Upper lobe of left lung (tissue), 6 donors: ENCODE results near the gene SERINC5. TPM values are rescaled to one million over a fixed set of nuclear protein-coding genes. Genes with fewer than 3 reads are reported as not detected.
"Not testable (repeated sequence)": the region's sequence is repeated elsewhere in the genome, so short reads cannot be mapped to it uniquely, and the experiment has no call there.

ENCODE experiments used
- ATAC-seq, 2 donors: fragments of 200-7000 bp; cut with Tn5 transposase; one replicate each; pipeline ENCODE4 v1.9.1; 2022; ENCODE audit warnings: mild to moderate bottlenecking in 2 of 2, moderate library complexity in 2 of 2; ENCODE audit not compliant: low FRiP score in 2 of 2
- DNase-seq, 2 donors: peaks; one replicate each; pipeline ENCODE4 v3.0.0-alpha.2; 2019 to 2020
- H3K27ac ChIP-seq, 4 donors: fragments of 200-600 bp; sonication (generic); one replicate each; pipeline ENCODE4 v1.5.1; 2016 to 2019
- H3K27me3 ChIP-seq, 4 donors: fragments of 200-600 bp; sonication (generic); one replicate each; pipeline ENCODE4 v1.5.1; 2017 to 2019
- H3K36me3 ChIP-seq, 4 donors: fragments of 200-600 bp; sonication (generic); one replicate each; pipeline ENCODE4 v1.5.1; 2016 to 2019
- H3K4me1 ChIP-seq, 4 donors: fragments of 200-600 bp; sonication (generic); one replicate each; pipeline ENCODE4 v1.5.1; 2018 to 2019
- H3K4me3 ChIP-seq, 4 donors: fragments of 200-600 bp; sonication (generic); one replicate each; pipeline ENCODE4 v1.5.1; 2017 to 2019; ENCODE audit warnings: mild to moderate bottlenecking in 2 of 4, moderate library complexity in 1 of 4
- H3K9me3 ChIP-seq, 4 donors: fragments of 200-600 bp; sonication (generic); one replicate each; pipeline ENCODE4 v1.5.1; 2018 to 2019
- CTCF ChIP-seq, 6 experiments: fragments of 450-650 bp in 4 of 6; fragments of 200-600 bp in 2 of 6; sonication (generic) in 2 of 6; IDR thresholded peaks; one replicate each; pipeline ENCODE4 v1.5.1; 2016 to 2019; ENCODE audit warnings: antibody characterized with exemption in 6 of 6
- EP300 ChIP-seq, 4 donors: sonication (generic); formaldehyde crosslinking; IDR thresholded peaks; one replicate each; pipeline ENCODE4 v1.5.1; 2017; ENCODE audit warnings: antibody characterized with exemption in 4 of 4, control low read depth in 2 of 4
- POLR2A ChIP-seq, 4 donors: fragments of 450-650 bp; IDR thresholded peaks; one replicate each; pipeline ENCODE4 v1.5.1; 2016 to 2017; ENCODE audit warnings: antibody characterized with exemption in 4 of 4, mild to moderate bottlenecking in 2 of 4
- POLR2AphosphoS5 ChIP-seq, 2 donors: sonication (generic); formaldehyde crosslinking; IDR thresholded peaks; one replicate each; pipeline ENCODE4 v1.5.1; 2017; ENCODE audit warnings: antibody characterized with exemption in 2 of 2
- WGBS, 2 donors: methylation state at CpG; one replicate each; pipeline ENCODE4 v1.1.5; 2017 to 2018; 5-methylcytosine and 5-hydroxymethylcytosine counted together
- total RNA-seq, 6 donors: library from RNA; depleted of rRNA in 4 of 6; stranded (reverse); fragments of >200 nt in 4 of 6; gene quantifications; one replicate each; pipeline versions ENCODE4 v1.1.0 to v1.2.1, GENCODE V29; 2016 to 2021
- donor health status: DM: no; HTN: no; CAD: no; lungs with moderate emphysema.
- donor health status: DM: no; HTN: yes; CAD: no; lungs with severe emphysema.

Gene SERINC5
- total RNA-seq, 6 donors from 2014 or later, result 27.3 to 62.4 (median 41.3) TPM

- no peaks in the 10 kb centered on the region for H3K36me3 ChIP-seq
- no peak overlapping the region for H3K27ac ChIP-seq
- H3K27me3 ChIP-seq, result no peaks in the 10 kb centered on the region
- 60 to 87% methylated on average over 5 of the region's 5 CpGs for WGBS, 2 donors
- no peak for ATAC-seq
- H3K4me3 ChIP-seq, result no peak overlapping the region
- peaks cover 0 to 4% (median 0%) of the 10 kb centered on the region in 4 donors for H3K4me1 ChIP-seq
- no peak for TF ChIP-seq EP300 (IDR thresholded peaks at IDR 0.05)
- no peak for TF ChIP-seq POLR2A (IDR thresholded peaks at IDR 0.05)
- no peak for TF ChIP-seq CTCF (IDR thresholded peaks at IDR 0.05)
- no peak for TF ChIP-seq POLR2AphosphoS5 (IDR thresholded peaks at IDR 0.05)
- no peak for DNase-seq
- no peaks in the 10 kb centered on the region for H3K9me3 ChIP-seq
Observed at GRCh38 chr5:80094236-80094738, 161.6 kb downstream of the SERINC5 start.

- H3K27me3 ChIP-seq, result no peaks in the 10 kb centered on the region
- WGBS, 2 donors, result 68 to 71% methylated on average over 8 of the region's 8 CpGs
- H3K27ac ChIP-seq, result peak overlapping the region in 1 of 4 donors; percentile 10
- peak in 1 of 6 experiments; percentile 33 for TF ChIP-seq CTCF (IDR thresholded peaks at IDR 0.05)
- no peak for TF ChIP-seq POLR2A (IDR thresholded peaks at IDR 0.05)
- ATAC-seq (peak in 1 of 2 donors; percentile 48), DNase-seq (peak in 1 of 2 donors; percentile 29)
- no peaks in the 10 kb centered on the region for H3K36me3 ChIP-seq
- H3K4me1 ChIP-seq, result peaks cover 0 to 4% (median 0%) of the 10 kb centered on the region in 4 donors
- no peaks in the 10 kb centered on the region for H3K9me3 ChIP-seq
- no peak overlapping the region for H3K4me3 ChIP-seq
Observed at GRCh38 chr5:80093796-80094195, 162.1 kb downstream of the SERINC5 start.

GRCh38 chr5:80092486-80093107, 163.3 kb downstream of the SERINC5 start:
- no peak overlapping the region for H3K27ac ChIP-seq
- no peak for DNase-seq
- 79 to 81% methylated on average over 8 of the region's 8 CpGs for WGBS, 2 donors

GRCh38 chr5:80091792-80092192, 164.1 kb downstream of the SERINC5 start:
- H3K9me3 ChIP-seq, H3K27ac ChIP-seq, H3K4me3 ChIP-seq, H3K27me3 ChIP-seq, H3K4me1 ChIP-seq, H3K36me3 ChIP-seq: not testable (repeated sequence)
- 23 to 31% methylated on average over 15 of the region's 15 CpGs for WGBS, 2 donors
- peak in 1 of 2 donors; percentile 30 for DNase-seq
- TF ChIP-seq CTCF (IDR thresholded peaks at IDR 0.05), result peak; percentile 57 to 80 (median 65)
- peak; percentile 62 to 87 for ATAC-seq

More at GRCh38 chr5:80092486-80093107, 163.3 kb downstream of the SERINC5 start:
- H3K4me1 ChIP-seq, result peaks cover 0 to 4% (median 0%) of the 10 kb centered on the region in 4 donors
- no peaks in the 10 kb centered on the region for H3K36me3 ChIP-seq
- no peak for TF ChIP-seq POLR2AphosphoS5 (IDR thresholded peaks at IDR 0.05)
- no peaks in the 10 kb centered on the region for H3K27me3 ChIP-seq
- H3K9me3 ChIP-seq, result no peaks in the 10 kb centered on the region
- no peak overlapping the region for H3K4me3 ChIP-seq
- ATAC-seq, result no peak

GRCh38 chr5:80090884-80091166, 165.0 kb downstream of the SERINC5 start:
- Histone ChIP-seq H3K9me3 (no peaks in the 10 kb centered on the region), H3K27me3 (no peaks in the 10 kb centered on the region), H3K4me1 (peaks cover 0 to 4% (median 0%) of the 10 kb centered on the region in 4 donors), H3K27ac (no peak overlapping the region), H3K4me3 (no peak overlapping the region), H3K36me3 (no peaks in the 10 kb centered on the region)
- WGBS, 2 donors, result 90 to 97% methylated on average over 5 of the region's 5 CpGs
- DNase-seq, result no peak
- TF ChIP-seq POLR2A (IDR thresholded peaks at IDR 0.05), result no peak
- no peak for TF ChIP-seq CTCF (IDR thresholded peaks at IDR 0.05)
- TF ChIP-seq EP300 (IDR thresholded peaks at IDR 0.05), result no peak
- TF ChIP-seq POLR2AphosphoS5 (IDR thresholded peaks at IDR 0.05), result no peak
- ATAC-seq, result no peak
